ENCODE results near the gene ZNF600.

- TF ChIP-seq CTCF (IDR thresholded peaks at IDR 0.05; ENCODE audit: low read depth, low read length), result no peak
- no peak for TF ChIP-seq EZH2phosphoT487 (IDR thresholded peaks at IDR 0.05; ENCODE audit: low read depth)
These were observed 70.1 kb downstream of the ZNF600 start for GRCh38 chr19:52716522-52716921.
